NCI-H2029 treated with DMSO at 0.1 percent for 48 hours (cell line): ENCODE results near the gene BBS10.
"Not testable (repeated sequence)": the region's sequence is repeated elsewhere in the genome, so short reads cannot be mapped to it uniquely, and the experiment has no call there.

Experiments used
- DNase-seq: peaks from one replicate; lab custom pipeline; 2025; lab: John Stamatoyannopoulos, UW

The BBS10 gene

GRCh38 chr12:76348079-76348901 is at the start of gene BBS10:
Gene BBS10 (minus strand): TSS chr12:76348415. CDS start chr12:76348358, 57 bp downstream.
- DNase-seq = peak; percentile 88

DNA sequence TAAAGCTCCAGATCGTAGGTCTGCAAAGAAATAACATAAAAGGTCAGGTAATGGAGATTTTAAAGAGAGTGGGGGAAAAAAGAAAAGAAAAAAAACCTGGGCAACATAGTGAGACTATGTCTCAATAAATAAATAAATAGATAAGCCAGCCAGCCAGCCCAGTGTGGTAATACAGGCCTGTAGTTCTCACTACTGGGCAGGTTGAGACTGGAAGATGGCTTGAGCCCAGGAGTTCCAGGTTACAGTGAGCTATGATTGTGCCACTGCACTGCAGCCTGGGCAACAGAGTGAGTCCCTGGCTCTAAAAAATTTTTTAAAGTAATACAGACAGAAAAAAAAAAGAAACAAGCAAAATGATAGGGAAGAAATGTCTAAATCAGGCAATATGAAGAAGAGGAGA is 43.2 kb upstream of the BBS10 start:
- DNase-seq = no peak

DNA sequence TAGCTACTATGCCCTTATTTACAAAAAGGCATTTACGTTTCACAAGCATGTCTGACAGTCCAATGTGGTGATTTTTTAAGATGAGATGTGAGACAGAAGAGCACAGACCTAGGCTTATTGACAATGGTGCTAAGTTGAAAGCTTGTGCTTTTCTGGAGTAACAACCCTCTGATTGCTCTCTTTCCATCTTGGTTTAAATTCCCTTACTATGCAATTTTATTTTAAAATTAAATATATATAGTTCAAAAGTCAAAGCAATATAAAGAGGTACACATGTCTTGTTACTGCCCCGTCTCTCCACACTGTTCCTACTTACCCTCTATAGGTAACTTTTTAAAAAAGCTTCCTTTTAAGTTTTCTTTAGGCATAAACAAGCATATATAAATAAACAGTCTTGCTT is 39.4 kb upstream of the BBS10 start:
- no peak for DNase-seq

- no peak for DNase-seq
Observed at GRCh38 chr12:76384560-76384959, 36.3 kb upstream of the BBS10 start.

GRCh38 chr12:76383988-76384387 is 35.8 kb upstream of the BBS10 start:
- DNase-seq = no peak

DNA sequence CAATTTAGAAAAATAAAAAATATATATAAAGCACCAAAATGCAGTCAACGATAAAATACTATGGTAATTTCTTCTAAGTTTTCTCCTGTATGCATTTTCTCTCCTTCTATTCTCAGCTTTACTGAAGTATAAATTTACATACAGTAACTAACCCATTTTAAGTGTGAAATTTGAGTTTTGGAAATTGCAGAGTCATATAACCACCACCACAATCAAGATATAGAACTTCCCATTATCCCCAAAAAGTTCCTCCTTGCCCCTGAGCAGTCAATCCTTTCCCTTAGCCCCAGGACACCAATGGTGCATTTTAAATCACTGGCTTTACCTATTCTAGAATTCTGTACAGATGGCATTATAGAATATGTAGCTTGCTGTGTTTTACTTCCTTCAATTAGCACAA is 31.0 kb upstream of the BBS10 start:
- DNase-seq = no peak

GRCh38 chr12:76376876-76377275 is 28.7 kb upstream of the BBS10 start:
- not testable (repeated sequence) for DNase-seq

DNA sequence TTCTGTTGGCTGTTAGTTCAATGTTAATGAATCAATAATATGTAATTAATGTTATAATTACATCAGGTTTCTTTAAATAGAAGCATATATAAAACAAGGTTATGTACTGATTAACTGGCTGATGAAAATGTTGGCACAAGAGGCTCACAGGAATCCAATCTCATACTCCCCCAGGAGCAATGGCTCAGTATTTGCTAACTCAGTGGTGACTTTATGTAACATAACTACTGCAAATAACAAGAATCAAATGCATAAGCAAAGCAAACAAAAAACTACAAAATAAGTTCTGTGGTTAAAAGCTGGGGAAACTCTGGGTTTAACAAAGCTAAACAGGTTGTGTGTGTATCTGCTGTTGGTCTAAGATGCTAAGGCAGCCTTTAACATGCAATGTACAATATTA is 27.7 kb upstream of the BBS10 start:
- DNase-seq = no peak

DNA sequence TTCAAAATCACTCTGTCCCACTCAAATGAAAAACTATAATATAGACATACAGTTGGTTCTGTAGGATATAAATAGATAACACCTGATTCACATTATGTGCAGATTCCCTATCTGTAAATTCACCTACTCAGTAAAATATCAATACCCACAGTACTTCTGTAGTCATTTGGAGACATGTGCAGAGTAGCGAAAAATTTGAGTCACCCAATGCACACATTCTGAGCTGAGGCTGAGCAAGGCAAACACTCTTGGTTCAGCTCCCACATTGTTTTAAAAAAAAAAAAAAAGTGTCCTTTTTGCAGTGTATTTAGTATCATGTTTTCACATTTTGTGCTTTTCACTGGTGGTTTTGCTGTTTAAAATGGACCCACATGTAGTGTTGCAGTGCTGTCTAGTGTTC is 27.3 kb upstream of the BBS10 start:
- DNase-seq = no peak

GRCh38 chr12:76374386-76375020 is 26.3 kb upstream of the BBS10 start:
- DNase-seq = no peak

DNA sequence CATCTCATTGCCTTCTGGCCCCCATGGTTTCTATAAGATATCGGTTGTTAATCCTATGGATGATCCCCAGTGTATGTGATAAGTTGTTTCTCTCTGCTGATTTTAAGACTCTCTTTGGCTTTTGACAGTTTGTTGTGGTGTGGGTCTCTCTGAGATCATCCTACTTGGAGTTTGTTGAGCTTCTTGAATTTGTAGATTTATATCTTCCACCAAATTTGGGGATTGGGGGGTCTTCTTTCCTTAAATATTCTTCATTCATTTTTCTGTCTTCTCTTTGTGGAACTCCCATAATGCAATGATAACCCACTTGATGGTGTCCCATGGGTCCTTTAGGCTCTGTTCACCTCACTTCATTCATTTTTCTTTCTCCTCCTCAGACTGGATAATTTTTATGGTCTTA is 20.0 kb upstream of the BBS10 start:
- DNase-seq = no peak

GRCh38 chr12:76366163-76366562 is 17.9 kb upstream of the BBS10 start:
- no peak for DNase-seq

DNA sequence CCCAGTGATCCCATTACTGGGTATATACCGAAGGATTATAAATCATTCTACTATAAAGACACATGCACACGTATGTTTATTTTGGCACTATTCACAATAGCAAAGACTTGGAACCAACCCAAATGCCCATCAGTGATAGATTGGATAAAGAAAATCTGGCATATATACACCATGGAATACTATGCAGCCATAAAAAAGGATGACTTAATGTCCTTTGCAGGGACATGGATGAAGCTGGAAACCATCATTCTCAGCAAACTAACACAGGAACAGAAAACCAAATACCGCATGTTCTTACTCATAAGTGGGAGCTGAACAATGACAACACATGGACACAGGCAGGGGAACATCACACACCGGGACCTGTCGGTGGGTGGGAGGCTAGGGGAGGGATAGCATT is 15.9 kb upstream of the BBS10 start:
- not testable (repeated sequence) for DNase-seq

- DNase-seq = no peak
Observed at GRCh38 chr12:76360316-76360715, 12.1 kb upstream of the BBS10 start.

DNA sequence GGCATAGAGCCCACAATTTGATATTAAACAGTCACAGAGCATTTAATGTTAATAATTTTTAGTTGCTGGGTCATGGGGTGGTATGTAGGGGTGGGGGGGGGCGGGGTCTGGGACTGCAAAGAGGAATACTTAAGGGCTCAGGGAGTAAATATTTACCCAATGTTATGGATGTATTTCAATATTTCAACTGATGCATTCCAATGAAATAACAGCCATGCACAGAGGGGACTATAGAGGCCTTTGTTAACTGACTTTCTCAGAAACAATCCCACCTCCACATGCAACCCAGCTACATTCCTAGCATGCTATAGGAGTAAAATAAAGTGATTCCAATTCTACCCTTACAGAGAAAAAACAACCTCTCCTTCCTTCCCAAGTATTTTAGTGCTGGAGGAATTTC is 7.9 kb upstream of the BBS10 start:
- DNase-seq = no peak

- no peak for DNase-seq
Observed at GRCh38 chr12:76346798-76347420, 1.3 kb downstream of the BBS10 start.

DNA sequence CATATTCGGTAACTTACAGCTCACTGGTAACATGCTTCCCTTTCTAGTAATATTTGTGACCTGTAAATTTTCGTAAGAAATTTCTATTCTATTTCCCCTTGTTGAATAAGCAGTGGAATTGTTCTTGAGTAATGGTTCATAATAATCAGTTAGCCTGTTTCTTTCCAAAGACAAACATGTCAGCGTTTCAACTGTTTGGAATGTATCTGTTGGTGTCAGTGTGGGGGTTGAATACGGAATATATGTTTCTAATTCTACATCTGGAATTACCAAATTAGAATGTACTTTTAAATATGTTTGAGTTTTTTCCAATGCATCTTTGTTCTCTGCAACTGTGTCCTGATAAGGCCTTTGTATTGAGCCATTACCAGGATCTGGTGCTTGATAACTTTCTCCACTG is 2.0 kb downstream of the BBS10 start:
- no peak for DNase-seq

DNA sequence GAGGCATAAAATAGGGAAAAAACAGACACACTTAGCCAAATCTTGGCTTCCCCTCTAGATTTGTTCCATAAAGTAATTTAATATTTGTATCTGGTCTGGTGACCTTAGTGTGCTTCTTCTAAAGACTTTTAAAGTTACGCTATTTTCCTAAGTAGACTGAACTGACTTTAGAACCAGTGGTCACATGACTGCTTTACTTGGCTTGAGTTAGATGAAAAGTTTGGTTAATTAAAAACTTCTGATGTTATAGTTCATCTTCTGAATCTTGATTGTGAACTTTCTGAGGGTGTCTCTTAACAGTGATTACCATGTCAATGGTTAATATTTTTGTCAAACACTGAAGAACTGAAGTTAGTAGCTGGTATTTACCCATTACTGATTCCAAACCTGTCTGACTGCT is 2.6 kb downstream of the BBS10 start:
- DNase-seq = no peak

DNA sequence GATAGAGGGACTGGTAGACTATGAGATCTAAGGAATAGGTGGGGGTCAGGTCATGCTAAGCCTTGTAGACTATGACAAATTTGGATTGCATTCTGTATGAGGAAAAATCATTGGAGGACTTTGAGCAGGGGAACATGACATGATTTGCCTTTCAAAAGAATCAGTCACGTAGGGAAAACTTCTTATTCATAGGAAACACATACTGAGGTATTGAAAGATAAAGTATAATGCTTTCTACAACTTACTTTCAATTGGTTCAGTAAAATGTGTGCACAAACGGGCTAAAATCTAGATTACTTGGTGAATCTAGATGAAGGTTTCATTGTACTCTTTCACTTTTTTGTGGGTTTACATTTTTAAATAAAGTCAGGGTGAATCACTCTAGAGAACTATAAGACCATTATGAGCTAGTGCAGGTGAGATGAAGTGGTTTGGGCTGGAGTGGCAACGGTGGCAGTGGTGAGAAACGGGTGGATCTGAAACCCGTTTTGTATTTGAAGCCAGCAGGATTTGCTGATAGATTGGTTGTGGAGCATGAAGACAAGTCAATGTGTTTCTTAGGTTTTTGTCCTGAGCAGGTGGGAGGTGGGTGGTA is 6.7 kb downstream of the BBS10 start:
- DNase-seq = no peak

GRCh38 chr12:76340680-76341435 is 7.4 kb downstream of the BBS10 start:
- DNase-seq = no peak

DNA sequence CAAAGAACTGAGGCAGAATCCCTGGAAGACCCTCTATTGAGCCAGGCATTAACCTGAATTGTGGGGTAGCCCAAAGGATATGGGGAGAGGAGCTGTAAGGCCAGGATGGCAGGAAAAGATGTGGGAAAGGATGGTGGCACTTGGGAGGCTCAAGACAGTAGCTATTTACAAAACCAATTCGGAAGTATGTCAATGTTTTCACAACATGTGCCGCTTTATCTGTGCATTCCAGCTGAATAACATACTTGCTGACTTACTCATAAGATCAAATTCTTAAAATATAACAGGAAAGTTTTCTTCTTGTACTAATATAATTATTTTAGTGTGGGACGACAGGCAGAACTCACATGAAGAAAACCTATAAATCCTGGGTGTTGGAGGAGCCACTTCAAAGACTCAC is 10.6 kb downstream of the BBS10 start:
- no peak for DNase-seq

GRCh38 chr12:76332606-76333005 is 15.6 kb downstream of the BBS10 start:
- no peak for DNase-seq
